HG02938 (cell line): ENCODE results near the gene IDH3G.

Experiments
- ATAC-seq: cut with Tn5 transposase; IDR thresholded peaks from one replicate; pipeline ENCODE4 v1.9.1; 2021; ENCODE audit warnings: mild to moderate bottlenecking, moderate library complexity; ENCODE audit not compliant: unreplicated experiment

The IDH3G gene

DNA sequence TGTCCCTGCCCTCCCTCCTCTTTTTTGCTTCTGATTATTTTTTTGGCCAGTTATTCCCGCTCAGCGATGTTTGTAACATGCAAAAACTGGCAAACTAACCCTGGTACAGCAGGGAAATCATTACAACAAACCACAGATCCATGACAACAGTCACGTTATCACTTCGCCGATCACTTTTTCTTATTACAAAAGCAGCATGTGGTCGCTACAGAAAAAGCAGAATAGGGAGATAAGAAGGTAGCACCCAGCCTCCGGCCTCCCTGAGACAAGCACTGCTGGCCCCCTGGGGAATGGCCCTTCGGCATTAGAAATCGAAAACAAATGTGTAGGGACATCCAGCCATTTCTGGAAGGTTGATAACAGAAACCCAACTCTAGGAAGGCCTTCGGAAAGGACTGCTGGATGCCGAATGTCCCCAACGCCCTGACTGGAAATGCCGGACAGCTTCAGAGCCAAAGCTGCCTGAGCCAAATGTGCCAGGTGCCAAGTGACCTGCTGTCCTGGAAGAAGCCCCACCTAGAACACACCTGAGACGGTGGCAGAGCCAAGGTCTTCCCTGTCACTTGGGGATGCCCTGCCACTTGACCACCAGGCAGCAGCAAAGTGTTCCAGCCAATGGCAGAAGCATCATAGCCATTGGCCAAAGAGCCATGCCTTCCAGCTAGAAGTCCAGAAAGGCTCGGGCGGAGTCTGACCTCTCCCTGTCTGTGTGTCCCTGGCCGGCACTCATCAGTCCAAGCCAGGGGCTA, 2.9 kb downstream of the IDH3G start:
- no peak for ATAC-seq

DNA sequence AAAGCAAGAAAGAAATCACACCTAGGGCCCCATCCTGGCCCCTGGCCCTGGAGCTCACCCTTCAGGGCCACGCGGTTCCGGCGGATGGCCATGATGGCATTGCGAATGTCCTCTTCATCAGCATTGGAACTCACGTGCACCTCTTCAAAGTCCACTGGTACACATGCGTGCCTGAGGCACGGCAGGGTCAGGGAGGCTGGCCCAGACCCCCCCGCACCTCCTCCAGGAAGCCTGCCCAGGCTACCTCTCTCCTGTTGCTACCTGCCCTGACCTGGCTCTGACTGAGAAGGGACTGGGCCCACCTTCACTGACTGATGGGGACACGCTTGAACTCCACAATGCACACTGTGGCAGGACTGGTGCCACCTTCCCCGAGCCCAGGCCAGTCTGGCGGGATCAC, 4.5 kb downstream of the IDH3G start:
- ATAC-seq = no peak

DNA sequence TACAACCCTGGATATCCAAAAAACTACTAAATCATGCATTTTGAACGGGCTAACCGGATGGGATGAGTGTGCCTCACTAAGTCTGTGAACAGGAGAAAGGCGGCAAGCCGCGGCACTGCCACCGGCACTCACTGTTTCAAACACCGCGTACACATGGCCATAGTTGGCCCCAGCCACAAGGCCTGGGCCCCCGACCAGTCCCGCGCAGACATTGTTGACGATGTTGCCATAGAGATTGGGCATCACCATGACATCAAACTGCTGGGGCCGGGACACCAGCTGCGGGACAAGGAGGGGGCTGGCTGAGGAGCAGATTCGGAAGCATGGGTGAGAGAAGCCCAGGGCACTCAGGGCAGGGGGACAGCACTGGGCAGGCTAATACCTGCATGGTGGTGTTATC, 7.5 kb downstream of the IDH3G start:
- ATAC-seq = no peak

DNA sequence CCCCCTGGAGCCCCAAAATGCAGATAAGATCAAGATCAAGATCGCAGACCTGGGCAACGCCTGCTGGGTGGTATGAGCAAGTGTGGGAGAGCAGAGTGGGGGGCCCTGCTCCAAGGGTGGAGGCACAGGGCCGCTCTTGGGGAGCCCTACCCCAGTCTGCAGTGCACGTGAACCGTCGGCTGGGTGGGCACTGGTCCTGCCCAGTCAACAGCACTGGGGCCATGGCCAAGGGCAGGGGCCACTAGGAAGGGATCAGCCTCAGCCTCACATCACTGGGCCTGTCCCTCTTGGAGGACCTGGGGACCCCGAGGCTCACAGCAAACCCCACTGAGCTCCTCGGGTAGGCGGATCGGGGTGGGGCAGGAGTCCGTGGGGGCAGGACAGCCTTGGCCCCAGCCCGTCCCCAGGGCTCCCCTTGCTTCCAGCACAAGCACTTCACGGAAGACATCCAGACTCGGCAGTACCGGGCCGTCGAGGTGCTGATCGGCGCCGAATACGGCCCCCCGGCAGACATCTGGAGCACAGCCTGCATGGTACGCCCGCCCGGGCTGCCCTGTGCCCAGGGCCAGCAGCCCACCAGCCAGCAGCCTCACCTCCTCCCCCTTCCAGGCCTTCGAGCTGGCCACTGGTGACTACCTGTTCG, 9.7 kb downstream of the IDH3G start:
- no peak for ATAC-seq

DNA sequence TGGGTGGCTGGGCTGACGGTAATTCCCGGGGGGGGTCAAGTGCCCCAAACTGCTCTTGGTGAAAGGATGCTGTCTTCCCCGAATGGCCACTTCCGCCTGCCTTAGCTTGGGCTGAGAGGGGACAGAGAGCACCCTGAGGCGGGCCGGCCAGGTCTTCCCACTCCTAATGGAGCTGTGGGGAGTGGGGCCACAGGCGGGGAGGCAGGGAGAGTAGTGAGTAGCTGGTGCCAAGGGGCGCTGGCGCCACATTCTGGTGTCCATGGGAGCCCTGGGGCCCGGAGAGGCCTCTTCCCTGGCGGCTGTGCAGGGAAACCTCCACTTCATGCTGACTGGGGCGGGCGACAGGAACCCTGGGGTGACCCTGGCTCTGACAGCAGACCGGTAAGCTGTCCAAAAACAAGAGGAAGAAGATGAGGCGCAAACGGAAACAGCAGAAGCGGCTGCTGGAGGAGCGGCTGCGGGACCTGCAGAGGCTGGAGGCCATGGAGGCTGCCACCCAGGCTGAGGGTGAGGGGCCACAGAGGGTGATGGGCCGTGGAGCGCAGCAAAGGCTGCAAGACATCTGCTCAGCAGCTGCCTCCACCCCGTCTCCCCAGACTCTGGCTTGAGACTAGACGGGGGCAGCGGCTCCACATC, 10.7 kb downstream of the IDH3G start:
- no peak for ATAC-seq

DNA sequence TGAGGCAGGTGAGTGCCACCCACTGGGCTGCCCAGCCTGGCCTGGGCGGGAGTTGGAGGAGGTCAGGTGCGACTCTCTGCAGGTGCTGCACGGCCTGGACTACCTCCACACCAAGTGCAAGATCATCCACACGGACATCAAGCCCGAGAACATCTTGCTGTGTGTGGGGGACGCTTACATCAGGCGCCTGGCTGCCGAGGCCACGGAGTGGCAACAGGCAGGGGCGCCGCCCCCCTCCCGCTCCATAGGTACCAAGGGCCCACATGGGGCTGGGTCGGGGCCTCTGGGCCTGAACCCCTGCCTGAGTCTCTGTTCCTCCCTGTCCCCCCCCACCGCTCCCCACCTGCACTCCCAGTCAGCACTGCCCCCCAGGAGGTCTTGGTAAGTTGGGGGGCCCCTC, 11.3 kb downstream of the IDH3G start:
- ATAC-seq = no peak

DNA sequence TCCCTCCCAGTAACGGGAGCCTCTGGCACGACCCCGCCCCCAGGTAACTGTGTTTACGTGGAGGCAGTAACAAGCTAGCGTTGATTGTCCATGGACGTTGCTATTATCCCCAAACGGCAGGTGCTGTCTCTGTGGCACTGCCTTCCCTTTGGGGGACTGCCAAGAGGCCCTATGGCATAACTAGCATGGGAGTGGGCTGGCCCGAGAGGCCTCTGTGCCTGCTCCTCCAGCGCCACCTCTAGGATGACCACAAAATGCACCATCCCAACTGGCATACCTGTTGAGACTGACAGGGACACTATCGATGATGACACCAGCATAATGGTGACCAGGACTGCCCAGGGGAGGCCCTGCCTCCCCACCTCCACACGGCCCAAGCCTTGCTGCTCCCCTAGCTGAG, 11.9 kb downstream of the IDH3G start:
- no peak for ATAC-seq

DNA sequence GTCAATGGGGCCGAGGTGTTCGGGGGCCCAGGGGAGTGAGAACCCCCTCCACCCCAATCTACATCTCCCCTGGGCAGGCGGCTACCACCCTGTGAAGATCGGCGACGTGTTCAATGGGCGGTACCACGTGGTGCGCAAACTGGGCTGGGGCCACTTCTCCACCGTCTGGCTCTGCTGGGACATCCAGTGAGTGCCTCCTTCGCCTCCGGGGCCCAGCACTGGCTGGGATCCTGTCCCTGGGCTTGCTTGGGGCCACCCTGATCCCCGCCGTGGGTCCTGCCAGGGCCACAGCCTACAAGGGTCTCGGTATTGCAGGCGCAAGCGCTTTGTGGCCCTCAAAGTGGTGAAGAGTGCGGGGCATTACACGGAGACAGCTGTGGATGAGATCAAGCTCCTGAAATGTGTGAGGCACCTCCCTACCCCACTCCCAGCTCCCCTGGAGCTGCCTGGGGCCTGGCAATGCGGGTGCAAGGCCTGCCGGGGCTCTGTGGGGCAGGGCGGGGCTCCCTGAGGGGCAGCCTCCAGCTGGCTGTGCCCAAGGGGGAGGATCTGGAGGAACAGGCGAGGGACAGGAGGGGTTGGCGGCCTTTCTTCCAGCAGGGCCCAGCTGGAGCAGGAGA, 12.6 kb downstream of the IDH3G start:
- ATAC-seq = no peak

DNA sequence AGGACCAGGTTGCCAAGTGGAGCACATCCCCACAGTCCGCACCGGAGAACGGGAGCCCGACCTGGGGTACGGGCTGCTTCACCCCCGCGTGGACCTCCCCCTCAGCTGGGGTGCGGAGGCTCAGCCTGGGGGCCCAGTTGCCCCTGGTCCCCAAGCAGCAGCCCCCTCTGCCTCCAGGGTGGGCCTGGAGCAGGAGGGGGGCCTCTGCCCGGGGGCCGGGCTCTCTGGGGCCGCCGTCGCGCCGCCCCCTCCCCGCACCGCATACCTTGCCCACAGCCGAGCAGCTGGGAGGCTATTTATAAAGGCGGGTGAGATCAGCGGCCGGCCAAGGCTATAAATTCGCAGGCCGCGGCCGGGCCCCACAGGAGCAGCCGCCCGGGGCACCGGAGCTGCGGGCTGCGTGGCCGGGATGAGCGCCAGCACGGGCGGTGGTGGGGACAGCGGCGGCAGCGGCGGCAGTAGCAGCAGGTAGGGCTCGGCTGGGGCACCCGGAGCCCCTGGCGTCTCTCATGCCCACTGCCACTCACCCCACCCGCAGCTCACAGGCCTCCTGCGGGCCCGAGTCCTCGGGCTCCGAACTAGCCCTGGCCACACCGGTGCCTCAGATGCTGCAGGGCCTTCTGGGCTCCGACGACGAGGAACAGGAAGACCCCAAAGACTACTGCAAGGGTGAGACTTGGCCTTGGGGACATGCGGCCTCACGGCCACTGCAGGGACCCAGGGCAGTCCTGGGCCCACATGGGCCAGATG, 13.3 kb downstream of the IDH3G start, which contains the start of gene SRPK3:
TSS of gene SRPK3 (plus strand) at position 364 of the 750 bp plus-strand sequence. CDS start at position 410, 46 bp downstream.
- no peak for ATAC-seq

DNA sequence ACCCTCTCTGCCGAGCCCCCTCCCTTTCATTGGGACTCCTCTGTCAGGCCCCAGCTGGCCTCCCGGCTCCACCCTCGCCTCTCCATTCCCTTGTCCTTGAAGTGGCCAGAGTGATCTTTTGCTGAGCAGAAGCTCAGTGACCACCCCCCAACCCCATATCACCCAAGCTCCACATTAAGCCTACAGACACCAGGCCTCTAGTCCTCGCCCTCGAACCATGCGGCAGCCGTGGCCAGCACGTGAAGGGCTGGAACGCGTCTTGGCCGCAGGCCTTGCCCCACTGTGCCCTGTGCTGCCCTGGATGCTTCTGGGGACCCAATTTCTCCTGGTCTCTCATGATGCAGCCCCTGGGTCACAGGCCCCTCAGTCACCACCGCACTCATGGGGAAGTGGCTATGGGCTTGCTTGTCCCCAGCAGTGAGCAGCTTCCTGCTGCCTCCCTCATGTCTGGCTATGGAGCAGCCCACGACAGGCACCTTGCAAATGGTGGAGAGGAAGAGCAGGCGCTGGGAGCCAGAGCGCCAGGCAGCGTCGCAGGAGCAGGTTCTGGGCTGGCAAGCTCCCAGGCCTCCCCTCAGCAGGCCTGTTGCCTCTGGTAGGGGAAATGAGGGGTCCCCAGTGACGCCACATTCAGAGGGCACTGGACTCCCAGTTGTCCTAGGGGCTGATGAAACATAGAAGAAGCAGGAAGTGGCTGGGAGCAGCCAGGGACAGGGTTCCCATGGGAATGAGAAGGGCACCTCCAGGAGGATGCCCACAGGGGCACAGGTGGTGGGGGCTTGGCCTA, 14.1 kb downstream of the IDH3G start:
- ATAC-seq = no peak

DNA sequence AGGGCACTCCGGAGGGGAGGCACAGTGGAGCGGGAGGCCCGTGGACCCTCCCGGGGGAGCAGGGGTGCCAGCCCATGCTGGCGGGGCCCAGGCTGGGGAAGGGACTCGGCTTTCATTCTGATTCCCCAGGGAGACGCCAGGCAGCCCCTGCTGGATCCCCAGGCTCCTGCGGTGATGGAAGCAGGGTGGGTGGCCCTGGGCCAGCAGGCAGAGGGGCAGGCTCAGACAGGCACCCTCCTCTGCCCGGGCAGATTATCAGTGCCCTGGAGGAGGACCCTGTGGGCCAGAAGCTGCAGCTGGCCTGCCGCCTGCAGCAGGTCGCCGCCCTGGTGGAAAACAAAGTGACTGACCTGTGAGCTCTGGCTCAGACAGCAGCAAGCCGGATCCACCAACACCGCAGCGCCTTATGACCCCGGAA, 15.5 kb downstream of the IDH3G start:
- no peak for ATAC-seq

DNA sequence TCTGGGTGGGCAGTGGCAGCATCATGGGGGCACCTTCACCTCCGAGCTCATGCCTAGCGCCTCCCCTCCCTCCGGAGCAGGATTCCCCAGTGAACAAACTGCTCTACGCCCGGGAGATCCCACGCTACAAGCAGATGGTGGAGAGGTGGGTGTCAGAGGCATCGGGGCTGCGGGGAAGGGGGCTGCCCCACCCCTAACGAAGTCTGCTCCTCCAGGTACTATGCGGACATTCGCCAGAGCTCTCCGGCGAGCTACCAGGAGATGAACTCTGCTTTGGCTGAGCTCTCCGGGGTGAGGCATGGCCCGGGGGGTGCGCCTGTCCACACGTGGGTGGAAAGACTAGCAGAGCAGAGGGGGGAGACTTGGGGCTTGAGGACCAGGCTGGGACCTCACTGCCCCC, 16.0 kb downstream of the IDH3G start:
- ATAC-seq = no peak

DNA sequence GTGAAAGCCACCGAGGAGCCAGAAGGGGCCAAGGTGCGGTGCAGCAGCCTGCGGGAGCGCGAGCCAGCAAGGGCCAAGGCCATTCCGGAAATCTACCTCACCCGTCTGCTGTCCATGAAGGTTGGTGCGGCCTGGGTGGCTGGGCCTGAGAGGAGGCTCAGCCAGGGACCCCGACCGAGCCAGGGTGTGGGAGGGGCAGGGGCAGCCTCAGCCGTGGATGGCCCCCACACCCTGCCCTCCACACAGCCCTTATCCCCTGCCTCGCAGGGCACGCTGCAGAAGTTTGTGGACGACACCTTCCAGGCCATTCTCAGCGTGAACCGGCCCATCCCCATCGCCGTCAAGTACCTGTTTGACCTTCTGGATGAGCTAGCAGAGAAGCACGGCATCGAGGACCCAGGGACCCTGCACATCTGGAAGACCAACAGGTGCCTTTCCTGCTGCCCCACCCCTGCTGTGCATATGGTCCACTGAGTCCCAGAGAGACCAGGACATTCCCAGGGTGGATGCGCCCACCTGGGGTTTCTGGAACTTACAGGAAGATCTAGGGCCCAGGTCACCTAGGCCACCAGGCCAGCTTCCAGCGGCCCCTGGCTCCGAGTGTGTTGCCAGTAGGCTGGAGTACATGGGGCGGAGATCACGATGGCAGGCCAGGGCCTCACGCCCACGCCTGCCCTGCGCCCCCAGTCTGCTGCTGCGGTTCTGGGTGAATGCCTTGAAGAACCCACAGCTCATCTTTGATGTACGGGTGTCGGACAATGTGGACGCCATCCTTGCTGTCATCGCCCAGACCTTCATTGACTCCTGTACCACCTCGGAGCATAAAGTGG, 16.7 kb downstream of the IDH3G start:
- no peak for ATAC-seq

DNA sequence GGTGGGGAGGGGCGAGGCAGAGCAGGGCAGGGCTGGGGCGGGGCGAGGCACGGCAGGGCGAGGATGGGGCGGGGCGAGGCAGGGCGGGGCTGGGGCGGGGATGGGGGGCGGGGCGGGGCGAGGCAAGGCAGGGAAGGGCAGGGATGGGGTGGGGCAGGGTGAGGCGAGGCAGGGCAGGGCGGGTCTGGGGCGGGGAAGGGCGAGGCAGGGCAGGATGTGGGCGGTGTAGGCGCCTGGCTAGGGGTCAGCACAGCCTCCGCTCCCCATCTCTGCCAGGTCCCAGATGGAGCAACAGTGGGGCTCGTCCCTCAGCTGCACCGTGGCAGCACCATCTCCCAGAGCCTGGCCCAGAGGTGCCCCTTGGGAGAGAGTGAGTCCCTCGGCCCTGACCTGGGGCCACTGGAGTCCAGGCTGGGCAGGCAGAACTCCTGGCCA, 17.5 kb downstream of the IDH3G start:
- ATAC-seq = no peak

DNA sequence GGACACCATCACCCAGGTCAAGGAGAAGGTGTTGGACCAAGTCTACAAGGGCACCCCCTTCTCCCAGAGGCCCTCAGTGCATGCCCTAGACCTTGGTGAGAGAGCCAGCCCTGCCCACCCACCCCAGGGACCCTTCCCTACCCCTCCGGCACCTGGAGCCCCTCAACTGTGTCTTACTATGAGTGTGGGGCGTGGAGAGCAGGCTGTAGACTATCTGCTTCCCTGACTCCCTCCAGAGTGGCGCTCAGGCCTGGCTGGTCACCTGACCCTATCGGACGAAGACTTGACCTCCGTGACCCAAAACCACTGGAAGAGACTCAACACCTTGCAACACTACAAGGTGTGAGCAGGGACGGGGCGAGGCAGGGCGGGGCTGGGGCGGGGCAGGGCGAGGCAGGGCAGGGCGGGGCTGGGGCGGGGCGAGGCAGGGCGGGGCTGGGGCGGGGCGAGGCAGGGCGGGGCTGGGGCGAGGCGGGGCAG, 18.0 kb downstream of the IDH3G start:
- no peak for ATAC-seq

DNA sequence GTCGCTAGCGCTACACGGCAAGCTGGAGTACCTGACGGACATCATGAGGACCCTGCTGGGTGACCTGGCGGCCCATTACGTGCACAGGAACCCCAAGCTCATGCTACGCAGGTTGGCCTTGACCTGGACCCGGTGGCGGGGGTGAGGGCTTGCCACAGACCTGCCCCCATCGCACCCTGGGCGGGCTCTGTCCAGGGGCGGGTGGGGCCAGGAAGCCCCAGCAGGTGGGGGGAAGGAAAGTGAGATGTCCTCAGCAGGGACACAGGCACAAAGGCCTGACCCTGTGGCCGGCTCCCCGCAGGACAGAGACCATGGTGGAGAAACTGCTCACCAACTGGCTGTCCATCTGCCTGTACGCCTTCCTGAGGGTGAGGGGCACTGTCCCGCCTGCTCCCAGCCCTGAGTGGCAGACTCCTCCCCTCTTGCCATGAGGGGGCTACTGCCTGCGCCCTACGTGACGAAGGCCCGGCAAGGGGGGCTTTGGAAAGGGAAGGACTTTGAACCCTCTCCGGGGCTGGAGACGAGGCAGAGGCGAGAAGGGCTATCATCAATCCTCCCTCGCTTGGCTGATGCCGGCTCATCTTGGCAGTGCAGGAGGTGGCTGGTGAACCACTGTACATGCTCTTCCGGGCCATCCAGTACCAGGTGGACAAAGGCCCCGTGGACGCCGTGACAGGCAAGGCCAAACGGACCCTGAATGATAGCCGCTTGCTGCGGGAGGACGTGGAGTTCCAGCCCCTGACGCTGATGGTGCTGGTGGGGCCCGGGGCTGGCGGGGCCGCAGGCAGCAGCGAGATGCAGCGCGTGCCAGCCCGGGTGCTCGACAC, 18.7 kb downstream of the IDH3G start:
- no peak for ATAC-seq

DNA sequence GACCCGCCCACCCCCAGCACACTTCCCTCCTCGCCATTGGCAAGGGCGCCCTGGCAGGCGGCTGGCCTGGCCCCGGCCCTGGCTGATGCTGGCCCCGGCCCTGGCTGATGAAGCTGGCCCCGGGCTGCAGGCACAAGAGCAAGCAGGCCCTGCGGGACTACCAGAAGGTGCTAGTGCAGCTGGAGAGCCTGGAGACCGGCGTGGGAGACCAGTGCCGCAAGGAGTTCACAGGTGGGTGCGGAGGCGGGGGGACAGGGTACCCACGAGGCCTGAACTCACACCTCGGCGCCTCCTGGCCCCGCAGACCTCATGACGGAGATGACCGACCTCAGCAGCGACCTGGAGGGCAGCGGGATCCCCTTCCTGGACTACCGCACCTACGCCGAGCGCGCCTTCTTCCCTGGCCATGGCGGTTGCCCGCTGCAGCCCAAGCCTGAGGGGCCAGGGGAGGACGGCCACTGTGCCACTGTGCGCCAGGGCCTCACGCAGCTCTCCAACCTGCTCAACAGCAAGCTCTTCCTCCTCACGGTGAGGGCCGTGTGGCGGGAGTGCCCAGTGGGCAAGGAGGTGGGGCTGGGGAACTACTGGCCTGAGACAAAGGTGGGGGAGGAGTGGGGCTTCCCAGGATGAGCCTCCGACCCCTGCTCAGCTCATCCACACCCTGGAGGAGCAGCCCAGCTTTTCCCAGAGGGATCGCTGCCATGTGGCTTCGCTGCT, 19.4 kb downstream of the IDH3G start:
- no peak for ATAC-seq
